CD4-positive, alpha-beta memory T cell (primary cell): ENCODE results near the gene UST. TPM values are rescaled to one million over a fixed set of nuclear protein-coding genes. Genes with fewer than 3 reads are reported as not detected.
A peak's percentile ranks its signal among the peaks of the same experiment; 100 is the strongest.
"Not testable (repeated sequence)": the region's sequence is repeated elsewhere in the genome, so short reads cannot be mapped to it uniquely, and the experiment has no call there.

Source experiments
- CTCF ChIA-PET: fragments of 350-600 bp; sonication (Branson Sonifier 250); formaldehyde crosslinking; loops from one replicate; lab custom pipeline; 2021; ENCODE audit warnings: inconsistent platforms; ENCODE audit not compliant: partially characterized antibody; lab: Charles Lee
- POLR2A ChIA-PET: fragments of 350-600 bp; sonication (Branson Sonifier 250); formaldehyde crosslinking; loops from one replicate; lab custom pipeline; 2021; ENCODE audit not compliant: partially characterized antibody; lab: Charles Lee
- DNase-seq, 5 donors: peaks; one replicate each; pipeline versions ENCODE4 v3.0.0 to v3.0.0-alpha.2; 2020 to 2022; ENCODE audit warnings: mixed read lengths in 1 of 5
- H3K27ac ChIP-seq: one replicate; pipeline ENCODE4 v1.7.0; 2013; ENCODE audit warnings: low read depth, low read length
- H3K27me3 ChIP-seq: 2 replicates; pipeline ENCODE4 v1.7.0; 2013; ENCODE audit warnings: mild to moderate bottlenecking, low read length, moderate library complexity; ENCODE audit not compliant: insufficient read depth
- H3K36me3 ChIP-seq: 2 replicates; pipeline ENCODE4 v1.7.0; 2013; ENCODE audit warnings: mild to moderate bottlenecking, low read length, moderate library complexity; ENCODE audit not compliant: insufficient read depth
- H3K4me1 ChIP-seq: 2 replicates; pipeline ENCODE4 v1.7.0; 2013; ENCODE audit warnings: mild to moderate bottlenecking, low read length, moderate library complexity; ENCODE audit not compliant: insufficient read depth
- H3K4me3 ChIP-seq, 2 donors: one replicate each; pipeline ENCODE4 v1.7.0; 2013; ENCODE audit warnings: low read length in 2 of 2, mild to moderate bottlenecking in 1 of 2
- H3K9me3 ChIP-seq, 2 donors: one replicate each; pipeline ENCODE4 v1.7.0; 2013; ENCODE audit warnings: low read length in 2 of 2, control low read depth in 1 of 2; ENCODE audit not compliant: control insufficient read depth in 1 of 2
- H3K27ac Mint-ChIP-seq, 7 donors: one replicate each; pipeline ENCODE4 v1.8.0; 2020 to 2021; ENCODE audit warnings: mixed read lengths in 7 of 7, mild to moderate bottlenecking in 6 of 7, inconsistent platforms in 3 of 7, moderate library complexity in 3 of 7
- H3K27me3 Mint-ChIP-seq, 2 donors: one replicate each; pipeline ENCODE4 v1.8.0; 2020 to 2021; ENCODE audit warnings: mixed read lengths in 2 of 2
- H3K36me3 Mint-ChIP-seq, 2 donors: one replicate each; pipeline ENCODE4 v1.8.0; 2020 to 2021; ENCODE audit warnings: mixed read lengths in 2 of 2, inconsistent platforms in 1 of 2, mild to moderate bottlenecking in 1 of 2
- H3K4me1 Mint-ChIP-seq, 4 donors: one replicate each; pipeline ENCODE4 v1.8.0; 2020 to 2021; ENCODE audit warnings: mixed read lengths in 4 of 4, mild to moderate bottlenecking in 1 of 4
- H3K4me3 Mint-ChIP-seq, 8 donors: one replicate each; pipeline ENCODE4 v1.8.0; 2020 to 2021; ENCODE audit warnings: mixed read lengths in 8 of 8, mild to moderate bottlenecking in 7 of 8, moderate library complexity in 6 of 8, inconsistent platforms in 3 of 8
- H3K9me3 Mint-ChIP-seq, 8 donors: one replicate each; pipeline ENCODE4 v1.8.0; 2020 to 2021; ENCODE audit warnings: mixed read lengths in 8 of 8, mild to moderate bottlenecking in 5 of 8, inconsistent platforms in 3 of 8, moderate library complexity in 1 of 8
- intact Hi-C: fragments of 100-400 bp; cut with micrococcal nuclease; formaldehyde crosslinking; loops from one replicate; pipeline ENCODE4 v1.15.1; 2023
- polyA plus RNA-seq, 2 donors: library from polyadenylated mRNA; unstranded; fragments of 300-500 nt; fragmentation: Illumina TruSeq; gene quantifications; one replicate each; pipeline ENCODE4 v1.2.3, GENCODE V29; 2021
- total RNA-seq, 2 experiments: library from RNA; stranded (reverse); gene quantifications; one replicate each; pipeline ENCODE4 v1.2.3, GENCODE V29; 2021

Gene UST
- total and polyA plus RNA-seq, 4 experiments from 2014 or later = 2.2 to 7.6 (median 5.1) TPM

DNA sequence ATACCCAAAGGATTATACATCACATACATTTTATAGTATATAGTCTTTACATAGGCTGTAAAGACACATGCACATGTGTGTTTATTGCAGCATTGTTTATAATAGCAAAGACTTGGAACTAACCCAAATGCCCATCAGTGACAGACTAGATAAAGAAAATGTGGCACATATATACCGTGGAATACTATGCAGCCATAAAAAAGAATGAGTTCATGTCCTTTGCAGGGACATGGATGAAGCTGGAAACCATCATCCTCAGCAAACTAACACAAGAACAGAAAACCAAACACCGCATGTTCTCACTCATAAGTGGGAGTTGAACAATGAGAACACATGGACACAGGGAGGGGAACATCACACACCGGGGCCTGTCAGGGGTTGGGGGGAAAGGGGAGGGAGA lies 231.5 kb downstream of the UST start:
- H3K27ac Mint-ChIP-seq, H3K4me1 Mint-ChIP-seq, H3K9me3 ChIP-seq, POLR2A ChIA-PET, H3K4me1 ChIP-seq, H3K27ac ChIP-seq, H3K36me3 Mint-ChIP-seq, CTCF ChIA-PET, DNase-seq, intact Hi-C loops, H3K9me3 Mint-ChIP-seq, H3K27me3 ChIP-seq, H3K27me3 Mint-ChIP-seq, H3K36me3 ChIP-seq, H3K4me3 Mint-ChIP-seq, H3K4me3 ChIP-seq: not testable (repeated sequence)

DNA sequence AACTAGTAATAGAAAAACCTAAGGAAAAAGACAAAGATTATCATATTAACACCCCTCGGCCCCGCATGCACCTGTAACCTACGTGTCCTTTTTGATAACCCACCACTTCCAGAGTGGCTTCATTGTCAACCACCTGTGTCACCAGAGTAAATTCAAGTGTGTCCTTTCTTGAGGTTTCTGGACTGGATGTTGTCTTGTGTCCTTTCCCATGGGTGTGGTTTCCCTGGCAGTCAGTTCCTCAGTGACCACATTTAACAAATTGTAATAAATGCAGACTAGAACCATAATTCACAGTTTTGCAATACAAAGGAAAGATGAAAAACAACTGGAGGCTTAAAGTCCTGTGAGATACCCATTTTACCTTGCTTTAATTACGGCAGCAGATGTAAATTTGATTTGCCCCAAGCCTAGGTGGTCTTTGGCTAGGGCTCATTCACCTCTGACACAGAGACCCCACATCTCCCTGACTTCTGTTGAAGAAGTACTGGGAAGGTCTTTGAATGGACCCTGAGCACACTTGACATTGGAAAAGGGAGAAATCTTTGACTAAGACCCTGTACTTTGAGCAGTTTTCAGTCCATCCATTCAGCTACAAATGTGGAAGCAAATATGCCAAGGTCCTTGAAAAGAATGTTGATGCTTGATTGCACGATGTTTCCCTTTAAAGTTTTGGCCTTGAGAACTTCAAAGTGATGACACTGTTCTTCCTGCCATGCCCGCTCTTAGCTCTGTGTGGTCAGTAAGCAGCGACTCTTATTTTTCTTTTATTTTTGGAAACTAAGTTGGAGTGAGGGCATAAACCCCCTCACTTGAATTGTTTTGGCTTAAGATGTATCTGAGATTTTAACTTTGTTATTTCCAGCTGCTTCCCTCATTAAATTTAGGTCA lies 232.4 kb downstream of the UST start:
- Histone ChIP-seq H3K4me3 (no peak overlapping the region), H3K4me1 (no peaks in the 10 kb centered on the region), H3K27ac (no peak overlapping the region), H3K9me3 (no peaks in the 10 kb centered on the region), H3K27me3 (no peaks in the 10 kb centered on the region), H3K36me3 (no peaks in the 10 kb centered on the region)
- intact Hi-C loops = no loop called here
- H3K9me3 Mint-ChIP-seq = peaks cover 0 to 1% (median 0%) of the 10 kb centered on the region in 8 donors
- peaks cover 0 to 1% of the 10 kb centered on the region in 2 donors for H3K27me3 Mint-ChIP-seq
- ChIA-PET CTCF (no interaction called here), POLR2A (no interaction called here)
- no peak overlapping the region for H3K4me3 Mint-ChIP-seq
- H3K36me3 Mint-ChIP-seq = peaks cover 0 to 10% of the 10 kb centered on the region in 2 donors
- no peak for DNase-seq
- peak overlapping the region in 1 of 7 donors; percentile 26 for H3K27ac Mint-ChIP-seq
- H3K4me1 Mint-ChIP-seq = peaks cover 0 to 4% (median 2%) of the 10 kb centered on the region in 4 donors

DNA sequence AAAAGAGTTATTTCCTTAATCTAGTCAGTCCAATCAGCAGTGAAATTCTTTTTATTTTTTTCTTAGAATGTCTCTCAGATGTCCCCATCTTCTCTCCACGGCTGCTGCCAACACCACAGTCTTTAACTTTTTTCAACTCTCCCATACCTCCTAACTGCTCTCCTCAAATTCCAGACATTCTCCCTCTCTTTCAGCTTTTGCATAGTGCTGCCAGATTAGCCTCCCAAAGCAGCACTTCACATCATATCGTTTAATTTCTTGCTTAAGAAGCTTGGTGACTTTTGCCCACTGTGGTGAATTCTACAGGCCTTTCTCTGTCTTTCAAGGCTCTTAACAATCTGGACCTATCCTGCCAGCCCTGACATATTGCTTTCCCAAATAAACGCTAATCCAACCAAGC lies 233.4 kb downstream of the UST start:
- Mint-ChIP-seq H3K4me1 (peaks cover 0 to 4% (median 2%) of the 10 kb centered on the region in 4 donors), H3K9me3 (peaks cover 0 to 5% (median 0%) of the 10 kb centered on the region in 8 donors), H3K27ac (peak overlapping the region in 2 of 7 donors; percentile 80 to 81), H3K27me3 (peaks cover 0 to 1% of the 10 kb centered on the region in 2 donors), H3K36me3 (peaks cover 4 to 8% of the 10 kb centered on the region in 2 donors), H3K4me3 (no peak overlapping the region)
- Histone ChIP-seq H3K4me1 (no peaks in the 10 kb centered on the region), H3K27me3 (no peaks in the 10 kb centered on the region), H3K27ac (no peak overlapping the region), H3K36me3 (no peaks in the 10 kb centered on the region), H3K4me3 (no peak overlapping the region), H3K9me3 (no peaks in the 10 kb centered on the region)
- ChIA-PET CTCF (no interaction called here), POLR2A (no interaction called here)
- no peak for DNase-seq
- intact Hi-C loops = no loop called here

DNA sequence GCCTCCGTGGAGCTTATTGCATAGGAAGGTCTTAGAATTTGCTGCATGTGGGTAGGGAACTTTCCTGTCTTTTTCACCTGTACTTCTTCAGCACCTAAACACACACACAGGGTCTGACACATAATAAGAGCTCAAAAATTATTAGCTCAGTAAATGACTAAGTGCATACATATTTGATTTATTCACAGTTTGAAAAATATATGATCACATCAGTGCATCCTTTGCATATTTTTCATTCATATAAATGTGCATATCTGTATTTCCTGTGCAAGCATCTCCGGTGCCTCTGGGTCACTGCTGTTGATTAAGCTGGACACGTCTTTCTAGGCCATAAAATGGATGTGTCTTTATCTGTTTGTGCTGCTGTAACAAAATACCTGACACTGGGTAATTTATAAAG lies 234.7 kb downstream of the UST start:
- Histone ChIP-seq H3K27ac (no peak overlapping the region), H3K9me3 (no peaks in the 10 kb centered on the region), H3K36me3 (no peaks in the 10 kb centered on the region), H3K4me3 (no peak overlapping the region), H3K27me3 (no peaks in the 10 kb centered on the region), H3K4me1 (no peaks in the 10 kb centered on the region)
- Mint-ChIP-seq H3K36me3 (peaks cover 8 to 13% of the 10 kb centered on the region in 2 donors), H3K9me3 (peaks cover 0 to 5% (median 0%) of the 10 kb centered on the region in 8 donors), H3K27ac (no peak overlapping the region), H3K4me3 (no peak overlapping the region), H3K27me3 (peaks cover 0 to 1% of the 10 kb centered on the region in 2 donors), H3K4me1 (peaks cover 0 to 5% (median 2%) of the 10 kb centered on the region in 4 donors)
- intact Hi-C loops = no loop called here
- ChIA-PET CTCF (no interaction called here), POLR2A (no interaction called here)
- no peak for DNase-seq

DNA sequence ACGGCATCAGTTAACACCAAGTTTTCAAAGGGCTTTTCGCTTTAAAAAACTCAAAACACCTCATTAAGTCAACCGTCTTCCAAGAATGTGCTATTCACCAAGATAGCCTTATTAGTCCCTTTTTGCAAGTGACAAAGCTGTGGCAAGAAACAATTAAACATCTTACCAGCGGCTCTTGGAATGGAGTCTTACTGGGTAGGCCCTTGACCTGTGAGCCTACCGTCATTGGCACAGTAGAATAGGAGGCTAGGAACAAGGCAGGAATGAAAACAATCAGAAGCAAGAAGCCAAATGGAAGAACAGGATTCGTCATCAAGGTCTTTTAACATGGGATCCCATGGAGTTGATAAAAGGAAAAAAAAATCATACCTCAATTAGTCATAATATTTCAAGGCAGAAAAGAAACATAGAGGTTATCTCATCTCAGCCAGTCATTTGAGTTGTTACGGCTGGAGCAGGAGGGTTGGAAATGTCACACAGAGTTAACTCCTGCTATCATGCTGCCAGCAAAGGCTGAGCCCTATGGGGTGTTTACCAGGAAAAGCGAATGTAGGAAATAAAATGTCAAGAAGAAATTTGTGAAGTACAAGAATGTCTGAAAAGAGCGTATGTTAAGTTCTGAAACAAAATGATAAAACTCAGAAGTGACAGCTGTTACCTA lies 236.4 kb downstream of the UST start:
- Mint-ChIP-seq H3K9me3 (peaks cover 0 to 5% (median 0%) of the 10 kb centered on the region in 8 donors), H3K4me3 (no peak overlapping the region), H3K4me1 (peaks cover 0 to 5% (median 2%) of the 10 kb centered on the region in 4 donors), H3K36me3 (peaks cover 12 to 15% of the 10 kb centered on the region in 2 donors), H3K27ac (no peak overlapping the region), H3K27me3 (peaks cover 0 to 1% of the 10 kb centered on the region in 2 donors)
- CTCF ChIA-PET = no interaction called here
- H3K4me3 ChIP-seq = no peak overlapping the region
- intact Hi-C loops = no loop called here
- no peak for DNase-seq
- no peaks in the 10 kb centered on the region for H3K9me3 ChIP-seq
- no peak overlapping the region for H3K27ac ChIP-seq
- H3K27me3 ChIP-seq = no peaks in the 10 kb centered on the region
- no peaks in the 10 kb centered on the region for H3K4me1 ChIP-seq
- H3K36me3 ChIP-seq = no peaks in the 10 kb centered on the region
- POLR2A ChIA-PET = no interaction called here

DNA sequence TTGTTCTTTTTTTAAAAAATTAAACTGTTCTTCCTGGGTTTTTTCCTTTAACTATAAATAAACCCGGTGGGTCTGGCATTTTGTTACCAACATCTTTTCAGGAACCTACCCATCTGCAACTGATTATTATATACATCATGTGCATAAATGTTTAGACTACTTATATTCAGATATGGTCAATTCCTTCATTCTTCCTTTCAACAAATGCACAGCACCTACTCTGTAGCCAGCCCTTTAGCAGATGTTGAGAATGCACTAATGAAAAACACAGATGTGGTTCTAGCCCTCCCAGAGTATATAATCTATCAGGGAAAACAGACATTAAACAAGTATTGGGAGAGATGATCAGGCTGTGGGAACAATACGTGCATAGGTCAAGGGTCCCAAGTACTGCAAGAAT lies 237.1 kb downstream of the UST start:
- Histone ChIP-seq H3K36me3 (no peaks in the 10 kb centered on the region), H3K4me1 (no peaks in the 10 kb centered on the region), H3K27ac (no peak overlapping the region), H3K27me3 (no peaks in the 10 kb centered on the region), H3K4me3 (no peak overlapping the region), H3K9me3 (no peaks in the 10 kb centered on the region)
- POLR2A ChIA-PET = no interaction called here
- no peak for DNase-seq
- Mint-ChIP-seq H3K4me1 (peaks cover 0 to 8% (median 3%) of the 10 kb centered on the region in 4 donors), H3K27ac (no peak overlapping the region), H3K9me3 (peaks cover 0 to 5% (median 0%) of the 10 kb centered on the region in 8 donors), H3K4me3 (no peak overlapping the region), H3K36me3 (peaks cover 16 to 18% of the 10 kb centered on the region in 2 donors), H3K27me3 (peaks cover 0 to under 1% of the 10 kb centered on the region in 2 donors)
- CTCF ChIA-PET = interaction anchor here (0.8 kb wide), 1 partner anchor 10 kb away, joined by 3 read pairs; no protein-coding TSS in a partner anchor
- intact Hi-C loops = no loop called here

DNA sequence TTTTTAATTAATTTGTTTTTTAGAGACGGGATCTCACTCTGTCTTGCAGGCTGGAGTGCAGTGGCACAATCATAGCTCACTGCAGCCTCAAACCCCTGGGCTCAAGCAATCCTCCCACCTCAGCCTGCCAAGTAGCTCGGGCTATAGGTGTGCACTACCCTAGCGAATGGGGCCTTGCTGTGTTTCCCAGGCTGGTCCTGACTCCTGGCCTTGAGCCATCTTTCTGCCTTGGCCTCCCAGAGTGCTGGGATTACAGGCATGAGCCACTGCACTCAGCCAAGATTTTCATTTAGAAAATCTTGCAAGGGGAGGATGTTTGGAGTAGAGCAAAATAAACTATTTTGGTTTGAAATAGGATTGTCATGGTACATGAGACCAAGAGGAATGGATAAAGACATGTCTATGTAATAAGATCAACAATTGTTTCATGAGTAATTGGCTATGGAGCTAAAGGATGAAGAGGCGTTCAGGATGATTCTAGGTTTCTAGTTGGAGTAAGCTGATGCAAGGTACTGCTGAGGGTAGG lies 237.8 kb downstream of the UST start:
- Mint-ChIP-seq H3K27me3 (no peaks in the 10 kb centered on the region), H3K27ac (no peak overlapping the region), H3K4me1 (peaks cover 0 to 8% (median 3%) of the 10 kb centered on the region in 4 donors), H3K36me3 (peaks cover 16 to 18% of the 10 kb centered on the region in 2 donors), H3K4me3 (no peak overlapping the region), H3K9me3 (peaks cover 0 to 5% (median 0%) of the 10 kb centered on the region in 8 donors)
- DNase-seq = no peak
- Histone ChIP-seq H3K9me3 (no peaks in the 10 kb centered on the region), H3K27me3 (no peaks in the 10 kb centered on the region), H3K4me3 (no peak overlapping the region), H3K36me3 (no peaks in the 10 kb centered on the region), H3K4me1 (no peaks in the 10 kb centered on the region), H3K27ac (no peak overlapping the region)
- ChIA-PET POLR2A (no interaction called here), CTCF (interaction anchor here (0.8 kb wide), 1 partner anchor 11 kb away, joined by 3 read pairs; no protein-coding TSS in a partner anchor)
- intact Hi-C loops = no loop called here
